HCT116 (cell line): ENCODE measurements around the gene KCNC1. TPM values are rescaled to one million over a fixed set of nuclear protein-coding genes. Genes with fewer than 3 reads are reported as not detected.

Experiments used
- ATAC-seq: fragments of 200-7000 bp; cut with Tn5 transposase; 2 replicates; pipeline ENCODE4 v1.9.1; 2020; ENCODE audit warnings: mild to moderate bottlenecking, moderate library complexity
- BruUV-seq: library from RNA; stranded (reverse); fragments of 400-500 nt; replicated peaks from 2 replicates; lab custom pipeline; 2021; lab: Mats Ljungman, UMichigan
- CTCF ChIA-PET: fragments of 300-600 bp; sonication (Branson Sonifier 250); formaldehyde crosslinking; loops from one replicate; lab custom pipeline; 2021; ENCODE audit warnings: antibody characterized with exemption; lab: Charles Lee
- POLR2A ChIA-PET: fragments of 300-600, 350-600 bp; sonication (Branson Sonifier 250); formaldehyde crosslinking; loops from one replicate; lab custom pipeline; 2021; ENCODE audit warnings: antibody characterized with exemption; lab: Charles Lee
- RAD21 ChIA-PET, 2 experiments: fragments of 300-600 bp; sonication (Branson Sonifier 250); formaldehyde crosslinking; loops; one replicate each; lab custom pipeline; 2023; ENCODE audit warnings: low total read pairs in 2 of 2; ENCODE audit not compliant: uncharacterized antibody in 2 of 2, unreplicated experiment in 2 of 2, low non-redundant PET in 1 of 2; lab: Charles Lee
- DNase-seq: peaks from one replicate; pipeline ENCODE4 v3.0.0-alpha.2; 2010; ENCODE audit warnings: low read depth, low spot score
- H2AFZ ChIP-seq: fragments of 200-600 bp; shearing (Covaris generic), sonication (generic); 2 replicates; pipeline ENCODE4 v1.6.1; 2017; ENCODE audit warnings: low read depth, mixed run types, mixed read lengths, antibody characterized with exemption, low read length; ENCODE audit not compliant: poor library complexity, severe bottlenecking
- H3K27ac ChIP-seq: 2 replicates; pipeline ENCODE4 v1.5.1; 2012; ENCODE audit warnings: low read depth, low read length
- H3K27me3 ChIP-seq: fragments of 200-600 bp; sonication (generic); 2 replicates; pipeline ENCODE4 v1.6.1; 2016; ENCODE audit warnings: mixed run types, low read length, mixed read lengths; ENCODE audit not compliant: insufficient read depth
- H3K36me3 ChIP-seq, 2 experiments: fragments of 200-500 bp in 1 of 2; fragments of 200-600 bp in 1 of 2; sonication (Bioruptor generic) in 1 of 2; sonication (generic) in 1 of 2; 2 replicates each; pipeline versions ENCODE4 v1.5.1 to v1.6.1; 2014 to 2016; ENCODE audit warnings: low read length in 2 of 2, inconsistent platforms in 1 of 2, mixed read lengths in 1 of 2, mixed run types in 1 of 2; ENCODE audit not compliant: insufficient read depth in 2 of 2, control insufficient read depth in 1 of 2
- H3K4me1 ChIP-seq, 2 experiments: fragments of 200-600 bp in 1 of 2; sonication (generic) in 1 of 2; 2 replicates each; pipeline versions ENCODE4 v1.5.1 to v1.6.1; 2012 to 2017; ENCODE audit warnings: low read length in 2 of 2, inconsistent platforms in 1 of 2, mild to moderate bottlenecking in 1 of 2, mixed read lengths in 1 of 2, mixed run types in 1 of 2, moderate library complexity in 1 of 2; ENCODE audit not compliant: insufficient read depth in 2 of 2, control insufficient read depth in 1 of 2
- H3K4me2 ChIP-seq: fragments of 200-600 bp; sonication (generic); 2 replicates; pipeline ENCODE4 v1.6.1; 2017; ENCODE audit warnings: mixed run types, low read length, mixed read lengths
- H3K4me3 ChIP-seq, 2 experiments: fragments of 200-600 bp in 1 of 2; sonication (generic) in 1 of 2; replicated peaks in 1 of 2; 2 replicates each; pipeline ENCODE4 v1.5.1; 2011 to 2016; ENCODE audit warnings: low read length in 2 of 2, control low read depth in 1 of 2, low read depth in 1 of 2, mild to moderate bottlenecking in 1 of 2, mixed read lengths in 1 of 2, mixed run types in 1 of 2
- H3K79me2 ChIP-seq: fragments of 200-600 bp; sonication (generic); 2 replicates; pipeline ENCODE4 v1.6.1; 2017; ENCODE audit warnings: mild to moderate bottlenecking, mixed run types, low read length, moderate library complexity, mixed read lengths; ENCODE audit not compliant: insufficient read depth
- H3K9ac ChIP-seq: fragments of 200-600 bp; sonication (generic); 2 replicates; pipeline ENCODE4 v1.6.1; 2016; ENCODE audit warnings: low read length, mixed read lengths
- H3K9me2 ChIP-seq: fragments of 200-600 bp; sonication (generic), shearing (Covaris generic); 2 replicates; pipeline ENCODE4 v1.6.1; 2017; ENCODE audit warnings: mixed run types, mild to moderate bottlenecking, moderate library complexity; ENCODE audit not compliant: insufficient read depth
- H3K9me3 ChIP-seq, 2 experiments: fragments of 200-500 bp in 1 of 2; fragments of 200-600 bp in 1 of 2; sonication (Bioruptor generic) in 1 of 2; sonication (generic) in 1 of 2; 2 replicates each; pipeline ENCODE4 v1.6.1; 2014 to 2017; ENCODE audit warnings: low read length in 2 of 2, mixed read lengths in 2 of 2, inconsistent platforms in 1 of 2, low read depth in 1 of 2, mild to moderate bottlenecking in 1 of 2, mixed run types in 1 of 2, moderate library complexity in 1 of 2; ENCODE audit not compliant: control insufficient read depth in 1 of 2, insufficient read depth in 1 of 2
- H4K20me1 ChIP-seq: fragments of 200-600 bp; sonication (generic), shearing (Covaris generic); 2 replicates; pipeline ENCODE4 v1.6.1; 2017; ENCODE audit warnings: mixed run types, mild to moderate bottlenecking, moderate library complexity; ENCODE audit not compliant: insufficient read depth
- CEBPB ChIP-seq: IDR thresholded peaks from 2 replicates; pipeline ENCODE4 v1.6.1; 2012; ENCODE audit warnings: low read depth
- EGR1 ChIP-seq: IDR thresholded peaks from 2 replicates; pipeline ENCODE4 v1.6.1; 2012; ENCODE audit warnings: low read depth
- EZH2 ChIP-seq: fragments of 200-600 bp; sonication (generic); IDR thresholded peaks from 2 replicates; pipeline ENCODE4 v1.6.1; 2017; ENCODE audit warnings: antibody characterized with exemption, mixed run types
- EZH2phosphoT487 ChIP-seq: fragments of 200-600 bp; IDR thresholded peaks from 2 replicates; pipeline ENCODE4 v1.6.1; 2018; ENCODE audit warnings: antibody characterized with exemption, borderline replicate concordance
- FOSL1 ChIP-seq: IDR thresholded peaks from 2 replicates; pipeline ENCODE4 v1.6.1; 2012; ENCODE audit warnings: low read depth
- JUND ChIP-seq: IDR thresholded peaks from 2 replicates; pipeline ENCODE4 v1.6.1; 2012
- POLR2A ChIP-seq: IDR thresholded peaks from 2 replicates; pipeline ENCODE4 v1.7.0; 2011; ENCODE audit warnings: borderline replicate concordance; ENCODE audit not compliant: insufficient read depth, insufficient read length; ENCODE audit errors: extremely low read depth
- SIN3A ChIP-seq: IDR thresholded peaks from 2 replicates; pipeline ENCODE4 v1.6.1; 2012; ENCODE audit warnings: low read depth
- SRF ChIP-seq: IDR thresholded peaks from 2 replicates; pipeline ENCODE4 v1.6.1; 2012; ENCODE audit warnings: low read depth
- TCF7L2 ChIP-seq: IDR thresholded peaks from 2 replicates; pipeline ENCODE4 v1.7.0; 2011; ENCODE audit warnings: borderline replicate concordance, inconsistent platforms; ENCODE audit not compliant: insufficient read depth, insufficient read length; ENCODE audit errors: extremely low read depth
- YY1 ChIP-seq: IDR thresholded peaks from 2 replicates; pipeline ENCODE4 v1.6.1; 2011; ENCODE audit warnings: low read length, low read depth, moderate library complexity, mild to moderate bottlenecking; ENCODE audit not compliant: insufficient replicate concordance; ENCODE audit errors: extremely low read depth
- ZFX ChIP-seq: fragments of 450-650 bp; IDR thresholded peaks from 2 replicates; pipeline ENCODE4 v1.6.1; 2017
- ZNF274 ChIP-seq: fragments of 200-500 bp; sonication (Bioruptor generic); IDR thresholded peaks from 2 replicates; pipeline ENCODE4 v1.6.1; 2014; ENCODE audit warnings: mild to moderate bottlenecking, low read depth, low read length, inconsistent platforms
- intact Hi-C: fragments of 100-400 bp; cut with micrococcal nuclease; formaldehyde crosslinking; loops from 2 replicates; pipeline ENCODE4 v1.10.0; 2022
- total RNA-seq: library from RNA; stranded (reverse); gene quantifications from one replicate; pipeline ENCODE4 v1.2.1, GENCODE V29; 2021; ENCODE audit not compliant: unreplicated experiment
- TF ChIP-seq, protein P1 (sequence below): IDR thresholded peaks from 2 replicates; pipeline ENCODE4 v1.6.1; 2012; ENCODE audit warnings: low read depth
- TF ChIP-seq, protein P2 (sequence below): IDR thresholded peaks from 2 replicates; pipeline ENCODE4 v1.6.1; 2012
- TF ChIP-seq, protein P3 (sequence below), 3 experiments: fragments of 200-600 bp in 1 of 3; sonication (generic) in 1 of 3; IDR thresholded peaks in 2 of 3; conservative IDR thresholded peaks in 1 of 3; 2 replicates each; pipeline ENCODE4 v1.5.1; 2012 to 2017; ENCODE audit warnings: low read depth in 2 of 3, low read length in 2 of 3, antibody characterized with exemption in 1 of 3, borderline replicate concordance in 1 of 3, control low read depth in 1 of 3, mild to moderate bottlenecking in 1 of 3, mixed read lengths in 1 of 3, mixed run types in 1 of 3, moderate library complexity in 1 of 3; ENCODE audit not compliant: insufficient read depth in 1 of 3

Gene KCNC1
- total RNA-seq, 1 experiment from 2014 or later = 0.12 TPM

DNA sequence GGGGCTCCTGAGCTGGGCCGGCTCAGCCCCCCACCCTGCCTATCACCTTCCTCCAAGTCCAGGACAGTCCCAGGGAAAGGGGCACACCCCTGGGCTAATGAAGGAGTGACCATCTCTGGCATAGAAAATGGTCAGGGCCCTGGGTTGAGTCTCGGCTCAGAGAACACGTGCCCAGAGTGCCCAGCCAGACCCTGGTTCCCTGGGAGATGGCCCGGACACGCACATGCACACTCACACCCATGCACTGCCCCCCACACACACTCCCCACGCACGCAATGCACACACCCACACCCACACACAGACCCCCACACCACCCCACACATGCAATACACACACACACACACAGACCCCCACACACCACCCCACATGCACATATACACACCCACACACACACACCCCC is 28.7 kb downstream of the KCNC1 start:
- Histone ChIP-seq H3K27ac (no peak overlapping the region), H3K9me3 (no peaks in the 10 kb centered on the region), H3K4me1 (peaks cover 0 to 9% of the 10 kb centered on the region in 2 experiments; a peak in 2 of 4 replicates), H3K36me3 (no peaks in the 10 kb centered on the region), H3K9ac (no peak overlapping the region), H3K27me3 (no peaks in the 10 kb centered on the region), H3K9me2 (no peaks in the 10 kb centered on the region), H4K20me1 (no peaks in the 10 kb centered on the region), H3K4me3 (no peak overlapping the region), H2AFZ (no peak overlapping the region), H3K79me2 (no peaks in the 10 kb centered on the region), H3K4me2 (no peak overlapping the region)
- ChIA-PET POLR2A (no interaction called here), RAD21 (no interaction called here), CTCF (no interaction called here)
- DNase-seq (no peak), ATAC-seq (no peak)
- TF ChIP-seq POLR2A = no peak
- TF ChIP-seq EZH2 = no peak
- no peak for TF ChIP-seq JUND
- TF ChIP-seq, protein P1, sequence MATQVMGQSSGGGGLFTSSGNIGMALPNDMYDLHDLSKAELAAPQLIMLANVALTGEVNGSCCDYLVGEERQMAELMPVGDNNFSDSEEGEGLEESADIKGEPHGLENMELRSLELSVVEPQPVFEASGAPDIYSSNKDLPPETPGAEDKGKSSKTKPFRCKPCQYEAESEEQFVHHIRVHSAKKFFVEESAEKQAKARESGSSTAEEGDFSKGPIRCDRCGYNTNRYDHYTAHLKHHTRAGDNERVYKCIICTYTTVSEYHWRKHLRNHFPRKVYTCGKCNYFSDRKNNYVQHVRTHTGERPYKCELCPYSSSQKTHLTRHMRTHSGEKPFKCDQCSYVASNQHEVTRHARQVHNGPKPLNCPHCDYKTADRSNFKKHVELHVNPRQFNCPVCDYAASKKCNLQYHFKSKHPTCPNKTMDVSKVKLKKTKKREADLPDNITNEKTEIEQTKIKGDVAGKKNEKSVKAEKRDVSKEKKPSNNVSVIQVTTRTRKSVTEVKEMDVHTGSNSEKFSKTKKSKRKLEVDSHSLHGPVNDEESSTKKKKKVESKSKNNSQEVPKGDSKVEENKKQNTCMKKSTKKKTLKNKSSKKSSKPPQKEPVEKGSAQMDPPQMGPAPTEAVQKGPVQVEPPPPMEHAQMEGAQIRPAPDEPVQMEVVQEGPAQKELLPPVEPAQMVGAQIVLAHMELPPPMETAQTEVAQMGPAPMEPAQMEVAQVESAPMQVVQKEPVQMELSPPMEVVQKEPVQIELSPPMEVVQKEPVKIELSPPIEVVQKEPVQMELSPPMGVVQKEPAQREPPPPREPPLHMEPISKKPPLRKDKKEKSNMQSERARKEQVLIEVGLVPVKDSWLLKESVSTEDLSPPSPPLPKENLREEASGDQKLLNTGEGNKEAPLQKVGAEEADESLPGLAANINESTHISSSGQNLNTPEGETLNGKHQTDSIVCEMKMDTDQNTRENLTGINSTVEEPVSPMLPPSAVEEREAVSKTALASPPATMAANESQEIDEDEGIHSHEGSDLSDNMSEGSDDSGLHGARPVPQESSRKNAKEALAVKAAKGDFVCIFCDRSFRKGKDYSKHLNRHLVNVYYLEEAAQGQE = no peak
- no peak for TF ChIP-seq EGR1
- TF ChIP-seq YY1 = no peak
- no peak for TF ChIP-seq ZNF274
- no peak for TF ChIP-seq EZH2phosphoT487
- TF ChIP-seq, protein P2, sequence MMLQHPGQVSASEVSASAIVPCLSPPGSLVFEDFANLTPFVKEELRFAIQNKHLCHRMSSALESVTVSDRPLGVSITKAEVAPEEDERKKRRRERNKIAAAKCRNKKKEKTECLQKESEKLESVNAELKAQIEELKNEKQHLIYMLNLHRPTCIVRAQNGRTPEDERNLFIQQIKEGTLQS = no peak
- no peak for TF ChIP-seq CEBPB
- TF ChIP-seq SRF = no peak
- no peak for TF ChIP-seq ZFX
- no peak for TF ChIP-seq FOSL1
- no peak for TF ChIP-seq SIN3A
- TF ChIP-seq TCF7L2 = no peak
- TF ChIP-seq, protein P3, sequence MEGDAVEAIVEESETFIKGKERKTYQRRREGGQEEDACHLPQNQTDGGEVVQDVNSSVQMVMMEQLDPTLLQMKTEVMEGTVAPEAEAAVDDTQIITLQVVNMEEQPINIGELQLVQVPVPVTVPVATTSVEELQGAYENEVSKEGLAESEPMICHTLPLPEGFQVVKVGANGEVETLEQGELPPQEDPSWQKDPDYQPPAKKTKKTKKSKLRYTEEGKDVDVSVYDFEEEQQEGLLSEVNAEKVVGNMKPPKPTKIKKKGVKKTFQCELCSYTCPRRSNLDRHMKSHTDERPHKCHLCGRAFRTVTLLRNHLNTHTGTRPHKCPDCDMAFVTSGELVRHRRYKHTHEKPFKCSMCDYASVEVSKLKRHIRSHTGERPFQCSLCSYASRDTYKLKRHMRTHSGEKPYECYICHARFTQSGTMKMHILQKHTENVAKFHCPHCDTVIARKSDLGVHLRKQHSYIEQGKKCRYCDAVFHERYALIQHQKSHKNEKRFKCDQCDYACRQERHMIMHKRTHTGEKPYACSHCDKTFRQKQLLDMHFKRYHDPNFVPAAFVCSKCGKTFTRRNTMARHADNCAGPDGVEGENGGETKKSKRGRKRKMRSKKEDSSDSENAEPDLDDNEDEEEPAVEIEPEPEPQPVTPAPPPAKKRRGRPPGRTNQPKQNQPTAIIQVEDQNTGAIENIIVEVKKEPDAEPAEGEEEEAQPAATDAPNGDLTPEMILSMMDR (IDR thresholded peaks at IDR 0.05 in 2 of 3, conservative IDR thresholded peaks at IDR 0.05 in 1 of 3; ENCODE audit: borderline replicate concordance in 1 of 3, insufficient read depth in 1 of 3, low read depth in 2 of 3, low read length in 2 of 3) = no peak
- intact Hi-C loops = loop anchor here (5.0 kb wide), 1 partner anchor 64 kb away; no protein-coding TSS in a partner anchor
- no TSS peak for BruUV-seq
